Loucy (cell line): ENCODE data around the gene ASB8.

ENCODE experiments used
- H2AFZ ChIP-seq: fragments of 200-600 bp; sonication (generic); 2 replicates; pipeline ENCODE4 v1.6.0; 2016; ENCODE audit warnings: antibody characterized with exemption, mild to moderate bottlenecking, low read length, moderate library complexity
- H3F3A ChIP-seq: fragments of 200-600 bp; 2 replicates; pipeline ENCODE4 v1.6.0; 2016; ENCODE audit warnings: antibody characterized with exemption, low read depth, mild to moderate bottlenecking
- H3K27me3 ChIP-seq: fragments of 200-600 bp; sonication (generic); 2 replicates; pipeline ENCODE4 v1.6.1; 2014; ENCODE audit warnings: low read length, mild to moderate bottlenecking; ENCODE audit not compliant: insufficient read depth, poor library complexity, severe bottlenecking
- H3K36me3 ChIP-seq: fragments of 200-600 bp; sonication (generic); 2 replicates; pipeline ENCODE4 v1.6.1; 2016; ENCODE audit warnings: low read length; ENCODE audit not compliant: insufficient read depth
- H3K4me1 ChIP-seq: fragments of 200-600 bp; sonication (generic); 2 replicates; pipeline ENCODE4 v1.5.1; 2014; ENCODE audit warnings: low read length, mild to moderate bottlenecking; ENCODE audit not compliant: insufficient read depth, poor library complexity, severe bottlenecking
- H3K4me2 ChIP-seq: fragments of 200-600 bp; sonication (generic); 2 replicates; pipeline ENCODE4 v1.6.0; 2014; ENCODE audit warnings: antibody characterized with exemption, low read length, low read depth, mild to moderate bottlenecking; ENCODE audit not compliant: poor library complexity, severe bottlenecking
- H3K4me3 ChIP-seq: fragments of 200-600 bp; sonication (generic); 2 replicates; pipeline ENCODE4 v1.5.1; 2014; ENCODE audit warnings: low read length, mild to moderate bottlenecking, mixed read lengths; ENCODE audit not compliant: poor library complexity, severe bottlenecking
- H3K79me2 ChIP-seq: fragments of 200-600 bp; sonication (generic); 2 replicates; pipeline ENCODE4 v1.6.1; 2014; ENCODE audit warnings: low read length; ENCODE audit not compliant: insufficient read depth
- H3K9ac ChIP-seq: fragments of 200-600 bp; sonication (generic); 2 replicates; pipeline ENCODE4 v1.6.0; 2014; ENCODE audit warnings: mild to moderate bottlenecking, low read depth, low read length, moderate library complexity; ENCODE audit not compliant: poor library complexity, severe bottlenecking
- H3K9me2 ChIP-seq: fragments of 200-600 bp; sonication (generic); replicated peaks from 2 replicates; pipeline ENCODE4 v1.6.1; 2016; ENCODE audit warnings: low read depth, low read length, mixed read lengths
- H3K9me3 ChIP-seq: fragments of 200-600 bp; sonication (generic); 2 replicates; pipeline ENCODE4 v1.6.1; 2014; ENCODE audit warnings: mild to moderate bottlenecking, antibody characterized with exemption, low read length, low read depth; ENCODE audit not compliant: insufficient read depth
- H4K20me1 ChIP-seq: fragments of 200-600 bp; sonication (generic); 2 replicates; pipeline ENCODE4 v1.6.0; 2014; ENCODE audit warnings: antibody characterized with exemption, low read length, mild to moderate bottlenecking; ENCODE audit not compliant: insufficient read depth, poor library complexity, severe bottlenecking
- EZH2phosphoT487 ChIP-seq: fragments of 200-600 bp; IDR thresholded peaks from 2 replicates; pipeline ENCODE4 v1.6.1; 2018; ENCODE audit warnings: antibody characterized with exemption, mild to moderate bottlenecking, moderate library complexity, borderline replicate concordance
- TF ChIP-seq, protein P1 (sequence below): fragments of 200-600 bp; sonication (generic); conservative IDR thresholded peaks from 2 replicates; pipeline ENCODE4 v1.5.1; 2014; ENCODE audit warnings: mild to moderate bottlenecking, antibody characterized with exemption, low read length

The ASB8 gene

GRCh38 chr12:48129376-48129775, 27.9 kb downstream of the ASB8 start:
- peaks cover 14% of the 10 kb centered on the region; the same call in 1 of the 2 replicates for H3K36me3 ChIP-seq
- H3K4me3 ChIP-seq: no peak overlapping the region
- no peak overlapping the region for H2AFZ ChIP-seq
- no peaks in the 10 kb centered on the region for H3K27me3 ChIP-seq
- H3K4me2 ChIP-seq: no peak overlapping the region
- H3K9ac ChIP-seq: no peak overlapping the region
- no peaks in the 10 kb centered on the region for H3K4me1 ChIP-seq
- no peaks in the 10 kb centered on the region for H3K9me3 ChIP-seq
- no peaks in the 10 kb centered on the region for H3K79me2 ChIP-seq
- no peaks in the 10 kb centered on the region for H3F3A ChIP-seq
- TF ChIP-seq, protein P1, sequence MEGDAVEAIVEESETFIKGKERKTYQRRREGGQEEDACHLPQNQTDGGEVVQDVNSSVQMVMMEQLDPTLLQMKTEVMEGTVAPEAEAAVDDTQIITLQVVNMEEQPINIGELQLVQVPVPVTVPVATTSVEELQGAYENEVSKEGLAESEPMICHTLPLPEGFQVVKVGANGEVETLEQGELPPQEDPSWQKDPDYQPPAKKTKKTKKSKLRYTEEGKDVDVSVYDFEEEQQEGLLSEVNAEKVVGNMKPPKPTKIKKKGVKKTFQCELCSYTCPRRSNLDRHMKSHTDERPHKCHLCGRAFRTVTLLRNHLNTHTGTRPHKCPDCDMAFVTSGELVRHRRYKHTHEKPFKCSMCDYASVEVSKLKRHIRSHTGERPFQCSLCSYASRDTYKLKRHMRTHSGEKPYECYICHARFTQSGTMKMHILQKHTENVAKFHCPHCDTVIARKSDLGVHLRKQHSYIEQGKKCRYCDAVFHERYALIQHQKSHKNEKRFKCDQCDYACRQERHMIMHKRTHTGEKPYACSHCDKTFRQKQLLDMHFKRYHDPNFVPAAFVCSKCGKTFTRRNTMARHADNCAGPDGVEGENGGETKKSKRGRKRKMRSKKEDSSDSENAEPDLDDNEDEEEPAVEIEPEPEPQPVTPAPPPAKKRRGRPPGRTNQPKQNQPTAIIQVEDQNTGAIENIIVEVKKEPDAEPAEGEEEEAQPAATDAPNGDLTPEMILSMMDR: no peak
- no peaks in the 10 kb centered on the region for H3K9me2 ChIP-seq
- no peaks in the 10 kb centered on the region for H4K20me1 ChIP-seq

- H3F3A ChIP-seq: no peaks in the 10 kb centered on the region
- H3K4me3 ChIP-seq: no peak overlapping the region
- H3K27me3 ChIP-seq: no peaks in the 10 kb centered on the region
- H3K9ac ChIP-seq: no peak overlapping the region
- H3K79me2 ChIP-seq: no peaks in the 10 kb centered on the region
- no peak overlapping the region for H2AFZ ChIP-seq
- TF ChIP-seq EZH2phosphoT487: no peak
- TF ChIP-seq, protein P1: no peak
- no peaks in the 10 kb centered on the region for H4K20me1 ChIP-seq
- H3K9me3 ChIP-seq: no peaks in the 10 kb centered on the region
- H3K36me3 ChIP-seq: peaks cover 8% of the 10 kb centered on the region; the same call in 1 of the 2 replicates
- no peaks in the 10 kb centered on the region for H3K4me1 ChIP-seq
- no peaks in the 10 kb centered on the region for H3K9me2 ChIP-seq
- no peak overlapping the region for H3K4me2 ChIP-seq
These were observed 28.5 kb downstream of the ASB8 start for GRCh38 chr12:48128800-48129199.

DNA sequence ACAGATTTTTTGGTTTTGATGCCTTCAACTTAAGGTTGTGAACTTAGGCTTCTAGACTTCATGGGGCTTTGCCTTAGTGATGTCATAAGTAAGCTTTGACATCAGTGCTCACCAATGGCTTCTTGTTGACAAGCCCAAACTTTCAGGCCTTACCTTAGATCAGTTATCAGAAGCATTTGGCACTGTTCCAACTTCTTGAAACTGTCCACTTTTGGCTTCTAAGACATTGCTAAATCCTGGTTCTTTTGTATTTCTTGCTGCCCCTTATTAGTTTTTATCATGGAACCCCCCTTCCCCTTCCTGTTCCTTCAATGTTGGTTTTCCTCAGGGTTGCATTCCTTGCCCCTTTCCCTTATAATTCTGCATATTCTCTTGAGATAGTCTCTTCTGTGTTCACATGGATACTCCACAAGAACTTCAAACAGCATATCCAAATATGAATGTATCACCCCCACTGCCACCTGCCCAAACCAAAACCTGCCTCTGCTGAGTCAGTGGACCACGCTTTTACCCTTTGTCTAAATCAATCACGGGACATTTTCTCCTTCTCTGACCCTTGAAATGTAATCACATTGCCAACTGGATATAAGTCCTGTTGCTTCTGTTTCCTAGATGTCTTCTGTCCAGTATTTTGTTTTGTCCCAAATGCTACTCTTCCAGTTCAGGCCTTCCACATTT, 30.2 kb downstream of the ASB8 start:
- TF ChIP-seq, protein P1: no peak
- no peak for TF ChIP-seq EZH2phosphoT487
- no peaks in the 10 kb centered on the region for H3K79me2 ChIP-seq
- H2AFZ ChIP-seq: no peak overlapping the region
- H3K27me3 ChIP-seq: no peaks in the 10 kb centered on the region
- H3K9me2 ChIP-seq: no peaks in the 10 kb centered on the region
- H3K4me1 ChIP-seq: no peaks in the 10 kb centered on the region
- H3K9ac ChIP-seq: no peak overlapping the region
- no peaks in the 10 kb centered on the region for H3F3A ChIP-seq
- H3K9me3 ChIP-seq: no peaks in the 10 kb centered on the region
- no peak overlapping the region for H3K4me3 ChIP-seq
- no peaks in the 10 kb centered on the region for H4K20me1 ChIP-seq
- H3K4me2 ChIP-seq: no peak overlapping the region
- peaks cover 2% of the 10 kb centered on the region; the same call in 1 of the 2 replicates for H3K36me3 ChIP-seq
